Measurements from ENCODE around the gene ZDHHC7.

The ZDHHC7 gene

GRCh38 chr16:85026703-85027102 is 15.4 kb upstream of the ZDHHC7 start:
- peaks cover 35% of the 10 kb centered on the region for H3K4me1 ChIP-seq (ENCODE audit: insufficient read depth, low read length, severe bottlenecking)
- TF ChIP-seq CTCF (IDR thresholded peaks at IDR 0.05; ENCODE audit: low read length) (no peak), EZH2 (IDR thresholded peaks at IDR 0.05; ENCODE audit: borderline replicate concordance, low read length) (no peak)
- H4K20me1 ChIP-seq (ENCODE audit: insufficient read depth, low read length) = no peaks in the 10 kb centered on the region
- peaks cover 5% of the 10 kb centered on the region; the same call in 1 of the 2 replicates for H3K27me3 ChIP-seq (ENCODE audit: insufficient read depth, low read length)
- peak overlapping the region; percentile 60; the same call in 1 of the 2 replicates for H2AFZ ChIP-seq (ENCODE audit: low read length)
- H3K9me2 ChIP-seq (ENCODE audit: low read depth, low read length) = no peaks in the 10 kb centered on the region
- H3K9me3 ChIP-seq (ENCODE audit: low read length) = 0 out of 2 replicates have a peak, but pooled peaks cover 3% of the 10 kb centered on the region
- H3K36me3 ChIP-seq (ENCODE audit: insufficient read depth, low read length) = no peaks in the 10 kb centered on the region
- H3K27ac ChIP-seq (ENCODE audit: low read depth, low read length, poor library complexity, severe bottlenecking) = no peak overlapping the region
- H3K4me2 ChIP-seq (ENCODE audit: low read length) = peak overlapping the region; percentile 71
- peak overlapping the region; percentile 54; the same call in 1 of the 2 replicates for H3K9ac ChIP-seq (ENCODE audit: low read length)
- peaks cover 7% of the 10 kb centered on the region; the same call in 1 of the 2 replicates for H3F3A ChIP-seq (ENCODE audit: insufficient read depth, low read length)
- peak overlapping the region; percentile 67 for H3K4me3 ChIP-seq (ENCODE audit: low read depth, low read length, poor library complexity, severe bottlenecking)
- H3K79me2 ChIP-seq (ENCODE audit: insufficient read depth, low read length) = no peaks in the 10 kb centered on the region

GRCh38 chr16:85025781-85026653 is 14.7 kb upstream of the ZDHHC7 start:
- no peak overlapping the region for H2AFZ ChIP-seq (ENCODE audit: low read length)
- peak overlapping the region; percentile 21; the same call in 1 of the 2 replicates for H3K9ac ChIP-seq (ENCODE audit: low read length)
- no peak overlapping the region for H3K27ac ChIP-seq (ENCODE audit: low read depth, low read length, poor library complexity, severe bottlenecking)
- no peaks in the 10 kb centered on the region for H3K9me2 ChIP-seq (ENCODE audit: low read depth, low read length)
- H3K9me3 ChIP-seq (ENCODE audit: low read length) = 0 out of 2 replicates have a peak, but pooled peaks cover 3% of the 10 kb centered on the region
- H3K4me1 ChIP-seq (ENCODE audit: insufficient read depth, low read length, severe bottlenecking) = peaks cover 35% of the 10 kb centered on the region
- H3K79me2 ChIP-seq (ENCODE audit: insufficient read depth, low read length) = no peaks in the 10 kb centered on the region
- H3K4me3 ChIP-seq (ENCODE audit: low read depth, low read length, poor library complexity, severe bottlenecking) = no peak overlapping the region
- peak overlapping the region; percentile 28; the same call in 1 of the 2 replicates for H3K4me2 ChIP-seq (ENCODE audit: low read length)
- TF ChIP-seq EZH2 (IDR thresholded peaks at IDR 0.05; ENCODE audit: borderline replicate concordance, low read length) = no peak
- TF ChIP-seq CTCF (IDR thresholded peaks at IDR 0.05; ENCODE audit: low read length) = no peak
- no peaks in the 10 kb centered on the region for H4K20me1 ChIP-seq (ENCODE audit: insufficient read depth, low read length)
- no peaks in the 10 kb centered on the region for H3K36me3 ChIP-seq (ENCODE audit: insufficient read depth, low read length)
- peaks cover 5% of the 10 kb centered on the region; the same call in 1 of the 2 replicates for H3K27me3 ChIP-seq (ENCODE audit: insufficient read depth, low read length)
- H3F3A ChIP-seq (ENCODE audit: insufficient read depth, low read length) = peaks cover 7% of the 10 kb centered on the region; the same call in 1 of the 2 replicates

GRCh38 chr16:85019659-85020245 is 8.4 kb upstream of the ZDHHC7 start:
- no peak overlapping the region for H3K4me3 ChIP-seq (ENCODE audit: low read depth, low read length, poor library complexity, severe bottlenecking)
- no peaks in the 10 kb centered on the region for H3K79me2 ChIP-seq (ENCODE audit: insufficient read depth, low read length)
- no peaks in the 10 kb centered on the region for H3K9me2 ChIP-seq (ENCODE audit: low read depth, low read length)

More at GRCh38 chr16:85019659-85020245, 8.4 kb upstream of the ZDHHC7 start:
- H3F3A ChIP-seq (ENCODE audit: insufficient read depth, low read length) = no peaks in the 10 kb centered on the region
- no peak overlapping the region for H3K27ac ChIP-seq (ENCODE audit: low read depth, low read length, poor library complexity, severe bottlenecking)
- no peak for TF ChIP-seq CTCF (IDR thresholded peaks at IDR 0.05; ENCODE audit: low read length)
- no peak for TF ChIP-seq EZH2 (IDR thresholded peaks at IDR 0.05; ENCODE audit: borderline replicate concordance, low read length)
- 0 out of 2 replicates have a peak, but pooled peaks cover 3% of the 10 kb centered on the region for H3K9me3 ChIP-seq (ENCODE audit: low read length)
- no peak overlapping the region for H3K9ac ChIP-seq (ENCODE audit: low read length)
- no peak overlapping the region for H3K4me2 ChIP-seq (ENCODE audit: low read length)
- no peak overlapping the region for H2AFZ ChIP-seq (ENCODE audit: low read length)
- H3K4me1 ChIP-seq (ENCODE audit: insufficient read depth, low read length, severe bottlenecking) = no peaks in the 10 kb centered on the region
- no peaks in the 10 kb centered on the region for H4K20me1 ChIP-seq (ENCODE audit: insufficient read depth, low read length)
- H3K36me3 ChIP-seq (ENCODE audit: insufficient read depth, low read length) = no peaks in the 10 kb centered on the region
- no peaks in the 10 kb centered on the region for H3K27me3 ChIP-seq (ENCODE audit: insufficient read depth, low read length)

Data from OCI-LY1 (cell line).